ENCODE results near the gene ATF6.
A peak's percentile ranks its signal among the peaks of the same experiment; 100 is the strongest.

Gene ATF6

DNA sequence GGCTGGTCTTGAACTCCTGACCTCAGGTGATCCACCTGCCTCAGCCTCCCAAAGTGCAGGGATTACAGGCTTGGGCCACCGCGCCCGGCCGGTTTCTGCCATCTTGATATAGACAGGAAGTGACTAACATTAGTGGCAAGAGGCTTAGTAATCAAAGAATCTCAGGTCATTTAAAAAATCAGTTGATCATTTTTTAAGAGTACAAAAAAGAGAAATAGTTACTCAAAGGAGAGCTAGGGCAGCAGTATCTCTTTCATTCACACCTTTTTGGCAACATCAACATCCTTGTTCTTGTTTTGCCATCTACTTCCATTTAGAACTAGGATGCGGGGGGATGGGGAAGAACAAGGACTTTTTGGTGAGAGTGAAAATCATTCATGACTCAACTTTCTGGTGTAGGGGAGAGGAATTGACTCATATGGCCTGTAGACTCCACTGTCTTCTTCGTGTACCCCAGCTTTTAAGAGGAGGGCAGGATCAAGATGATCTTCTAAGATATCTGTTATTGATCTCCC is 36.0 kb upstream of the ATF6 start:
- TF ChIP-seq, protein P1, sequence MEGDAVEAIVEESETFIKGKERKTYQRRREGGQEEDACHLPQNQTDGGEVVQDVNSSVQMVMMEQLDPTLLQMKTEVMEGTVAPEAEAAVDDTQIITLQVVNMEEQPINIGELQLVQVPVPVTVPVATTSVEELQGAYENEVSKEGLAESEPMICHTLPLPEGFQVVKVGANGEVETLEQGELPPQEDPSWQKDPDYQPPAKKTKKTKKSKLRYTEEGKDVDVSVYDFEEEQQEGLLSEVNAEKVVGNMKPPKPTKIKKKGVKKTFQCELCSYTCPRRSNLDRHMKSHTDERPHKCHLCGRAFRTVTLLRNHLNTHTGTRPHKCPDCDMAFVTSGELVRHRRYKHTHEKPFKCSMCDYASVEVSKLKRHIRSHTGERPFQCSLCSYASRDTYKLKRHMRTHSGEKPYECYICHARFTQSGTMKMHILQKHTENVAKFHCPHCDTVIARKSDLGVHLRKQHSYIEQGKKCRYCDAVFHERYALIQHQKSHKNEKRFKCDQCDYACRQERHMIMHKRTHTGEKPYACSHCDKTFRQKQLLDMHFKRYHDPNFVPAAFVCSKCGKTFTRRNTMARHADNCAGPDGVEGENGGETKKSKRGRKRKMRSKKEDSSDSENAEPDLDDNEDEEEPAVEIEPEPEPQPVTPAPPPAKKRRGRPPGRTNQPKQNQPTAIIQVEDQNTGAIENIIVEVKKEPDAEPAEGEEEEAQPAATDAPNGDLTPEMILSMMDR (IDR thresholded peaks at IDR 0.05; ENCODE audit: extremely low read depth, missing control alignments) = no peak
- DNase-seq (ENCODE audit: low spot score) = peak; percentile 26

GRCh38 chr1:161731241-161731640 is 34.9 kb upstream of the ATF6 start:
- TF ChIP-seq, protein P1 (IDR thresholded peaks at IDR 0.05; ENCODE audit: extremely low read depth, missing control alignments) = no peak

DNA sequence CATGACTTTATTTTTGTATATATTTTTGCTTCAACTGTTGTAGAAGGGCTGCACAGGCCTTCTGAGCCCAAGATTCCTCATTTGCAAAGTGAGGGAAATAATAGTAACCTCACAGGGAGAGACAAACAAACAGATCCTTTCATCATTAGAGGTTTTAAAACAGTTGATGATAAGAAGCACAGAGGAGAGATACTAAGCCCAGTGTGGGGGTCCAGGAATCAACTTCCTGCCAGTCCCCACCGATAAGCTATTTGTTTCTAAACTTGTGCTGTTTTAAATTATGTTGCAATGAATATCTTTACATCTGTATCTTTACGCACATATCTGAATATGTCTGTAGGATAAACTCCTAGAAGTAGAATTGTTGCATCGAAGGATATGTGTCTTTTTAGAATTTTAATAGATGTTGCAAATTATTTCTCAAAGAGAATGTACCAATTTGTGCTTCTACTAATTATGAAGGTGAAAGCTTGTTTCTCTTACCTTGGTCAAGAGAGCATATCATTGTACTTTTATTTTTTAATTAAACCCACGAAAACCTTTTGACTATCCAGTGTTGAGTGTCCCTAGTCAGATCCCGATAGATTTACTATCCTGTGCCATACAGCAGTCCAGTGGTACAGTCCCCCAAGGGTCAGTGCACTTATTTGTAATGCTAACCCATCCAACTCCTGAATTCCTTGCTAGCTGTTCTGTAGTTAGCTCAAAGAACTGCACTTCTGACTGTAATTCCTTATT is 34.0 kb upstream of the ATF6 start:
- no peak for DNase-seq (ENCODE audit: low spot score)
- TF ChIP-seq, protein P1 (IDR thresholded peaks at IDR 0.05; ENCODE audit: extremely low read depth, missing control alignments) = no peak

More at GRCh38 chr1:161731241-161731640, 34.9 kb upstream of the ATF6 start:
- DNase-seq (ENCODE audit: low spot score) = no peak

DNA sequence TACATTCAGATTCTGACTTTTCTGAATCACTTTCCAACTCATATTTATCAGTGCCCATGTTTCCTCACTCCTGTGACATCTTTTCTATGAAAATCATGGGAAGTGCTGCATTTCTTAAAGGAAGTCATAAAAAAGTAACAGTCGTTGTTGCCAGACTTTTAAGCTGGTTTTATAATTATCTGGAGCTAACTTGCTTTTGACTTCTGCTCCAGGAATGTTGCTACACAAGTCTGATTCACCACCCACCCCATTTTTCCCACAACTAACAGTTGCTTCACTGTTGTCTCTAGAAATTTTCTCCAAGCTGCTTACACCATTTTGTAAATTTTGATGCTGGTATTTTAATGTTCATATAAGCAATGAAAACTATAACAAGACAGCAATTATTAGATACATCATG is 32.6 kb upstream of the ATF6 start:
- TF ChIP-seq, protein P1 (IDR thresholded peaks at IDR 0.05; ENCODE audit: extremely low read depth, missing control alignments) = no peak
- DNase-seq (ENCODE audit: low spot score) = no peak

- TF ChIP-seq, protein P1 (IDR thresholded peaks at IDR 0.05; ENCODE audit: extremely low read depth, missing control alignments) = no peak
- DNase-seq (ENCODE audit: low spot score) = no peak
Observed at GRCh38 chr1:161735837-161736236, 30.3 kb upstream of the ATF6 start.

- TF ChIP-seq, protein P1 (IDR thresholded peaks at IDR 0.05; ENCODE audit: extremely low read depth, missing control alignments) = no peak
Observed at GRCh38 chr1:161736335-161736969, 29.7 kb upstream of the ATF6 start.

DNA sequence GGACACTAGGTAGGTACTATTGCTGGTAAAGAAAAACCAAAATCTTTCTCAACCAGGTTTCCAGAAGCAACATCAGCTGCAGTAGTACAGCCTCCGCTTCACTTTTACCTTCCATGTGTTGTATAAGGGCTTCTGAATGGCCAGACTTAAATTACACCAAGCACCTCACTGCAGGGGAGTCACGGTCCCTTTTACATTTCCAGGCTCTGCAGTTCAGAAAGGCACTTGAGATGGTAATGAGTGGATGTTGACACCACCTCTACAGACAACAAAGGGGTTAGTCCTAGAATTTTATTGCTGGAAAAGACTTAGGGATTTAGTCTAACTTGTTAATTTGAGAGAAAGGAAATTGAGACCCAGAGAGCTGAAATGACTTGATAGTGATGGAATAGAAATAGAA is 28.5 kb upstream of the ATF6 start:
- TF ChIP-seq, protein P1 (IDR thresholded peaks at IDR 0.05; ENCODE audit: extremely low read depth, missing control alignments) = no peak
- no peak for DNase-seq (ENCODE audit: low spot score)

More at GRCh38 chr1:161736335-161736969, 29.7 kb upstream of the ATF6 start:
- DNase-seq (ENCODE audit: low spot score) = no peak

Measured in GM20000 (cell line).